ENCODE measurements around the gene ZFP1.

The ZFP1 gene

DNA sequence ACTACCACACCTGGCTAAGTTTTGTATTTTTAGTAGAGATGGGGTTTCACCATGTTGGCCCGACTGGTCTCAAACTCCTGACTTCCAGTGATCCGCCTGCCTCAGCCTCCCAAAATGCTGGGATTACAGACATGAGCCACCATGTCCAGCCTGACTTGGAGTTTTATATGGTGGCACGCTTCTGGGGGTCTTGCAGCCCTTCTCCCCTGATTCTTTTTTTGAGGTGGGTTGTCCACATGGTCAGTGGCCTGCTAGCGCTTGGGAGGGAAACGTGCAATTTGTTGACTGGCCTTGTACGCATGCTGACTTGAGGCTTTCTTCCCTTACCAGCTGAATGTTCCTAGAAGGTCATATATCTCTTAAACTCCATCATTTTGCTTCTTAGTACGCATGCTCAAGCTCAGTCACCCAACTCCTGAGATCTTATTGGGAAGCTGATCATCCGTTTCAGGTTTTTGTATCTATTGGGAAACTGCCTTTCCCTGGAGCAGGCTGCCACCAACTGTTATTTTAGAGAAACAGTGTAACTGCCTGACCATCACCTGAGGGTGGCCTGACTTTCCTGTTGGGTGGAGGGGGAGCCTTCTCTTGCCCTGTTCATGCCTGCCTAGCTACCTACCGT is 18.1 kb upstream of the ZFP1 start:
- POLR2A ChIA-PET (ENCODE audit: low non-redundant PET): no interaction called here
- no peak overlapping the region for H3K27ac ChIP-seq
- TF ChIP-seq, protein P1, sequence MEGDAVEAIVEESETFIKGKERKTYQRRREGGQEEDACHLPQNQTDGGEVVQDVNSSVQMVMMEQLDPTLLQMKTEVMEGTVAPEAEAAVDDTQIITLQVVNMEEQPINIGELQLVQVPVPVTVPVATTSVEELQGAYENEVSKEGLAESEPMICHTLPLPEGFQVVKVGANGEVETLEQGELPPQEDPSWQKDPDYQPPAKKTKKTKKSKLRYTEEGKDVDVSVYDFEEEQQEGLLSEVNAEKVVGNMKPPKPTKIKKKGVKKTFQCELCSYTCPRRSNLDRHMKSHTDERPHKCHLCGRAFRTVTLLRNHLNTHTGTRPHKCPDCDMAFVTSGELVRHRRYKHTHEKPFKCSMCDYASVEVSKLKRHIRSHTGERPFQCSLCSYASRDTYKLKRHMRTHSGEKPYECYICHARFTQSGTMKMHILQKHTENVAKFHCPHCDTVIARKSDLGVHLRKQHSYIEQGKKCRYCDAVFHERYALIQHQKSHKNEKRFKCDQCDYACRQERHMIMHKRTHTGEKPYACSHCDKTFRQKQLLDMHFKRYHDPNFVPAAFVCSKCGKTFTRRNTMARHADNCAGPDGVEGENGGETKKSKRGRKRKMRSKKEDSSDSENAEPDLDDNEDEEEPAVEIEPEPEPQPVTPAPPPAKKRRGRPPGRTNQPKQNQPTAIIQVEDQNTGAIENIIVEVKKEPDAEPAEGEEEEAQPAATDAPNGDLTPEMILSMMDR (conservative IDR thresholded peaks at IDR 0.05; ENCODE audit: low read depth): no peak
- CTCF ChIA-PET: interaction anchor here (0.6 to 2.2 kb wide), 2 partner anchors 9 to 19 kb away, joined by 3 to 5 read pairs; no protein-coding TSS in a partner anchor
- DNase-seq (ENCODE audit: low spot score): no peak

GRCh38 chr16:75131081-75131480 is 17.2 kb upstream of the ZFP1 start:
- ChIA-PET CTCF (interaction anchor here (2.2 kb wide), 1 partner anchor 20 kb away, joined by 5 read pairs; no protein-coding TSS in a partner anchor), POLR2A (ENCODE audit: low non-redundant PET) (no interaction called here)
- H3K27ac ChIP-seq: no peak overlapping the region
- DNase-seq (ENCODE audit: low spot score): no peak
- TF ChIP-seq, protein P1 (conservative IDR thresholded peaks at IDR 0.05; ENCODE audit: low read depth): no peak

DNA sequence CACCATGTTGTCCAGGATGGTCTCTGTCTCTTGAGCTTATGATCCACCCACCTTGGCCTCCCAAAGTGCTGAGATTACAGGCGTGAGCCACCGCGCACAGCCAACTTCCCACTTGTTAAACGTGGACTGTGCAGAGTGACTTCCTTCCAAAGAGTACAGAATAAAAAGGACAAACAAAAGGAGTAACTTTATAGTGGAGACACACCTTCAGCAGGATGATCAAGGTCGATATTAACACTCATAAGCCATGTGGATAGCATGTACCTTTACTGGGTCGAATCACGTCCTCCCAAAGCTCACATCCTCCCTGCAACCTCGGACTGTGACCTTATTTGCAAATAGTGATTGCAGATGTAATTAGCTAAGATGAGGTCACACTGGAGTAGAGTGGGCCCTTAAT is 10.1 kb upstream of the ZFP1 start:
- ChIA-PET POLR2A (ENCODE audit: low non-redundant PET) (interaction anchor here (0.6 kb wide), 1 partner anchor 208 kb away, joined by 3 read pairs; no protein-coding TSS in a partner anchor), CTCF (no interaction called here)
- TF ChIP-seq, protein P1 (conservative IDR thresholded peaks at IDR 0.05; ENCODE audit: low read depth): no peak

GRCh38 chr16:75138636-75139035 is 9.7 kb upstream of the ZFP1 start:
- ChIA-PET POLR2A (ENCODE audit: low non-redundant PET) (no interaction called here), CTCF (no interaction called here)
- DNase-seq (ENCODE audit: low spot score): no peak
- TF ChIP-seq, protein P1 (conservative IDR thresholded peaks at IDR 0.05; ENCODE audit: low read depth): no peak
- H3K27ac ChIP-seq: no peak overlapping the region

More for the DNA sequence above, 10.1 kb upstream of the ZFP1 start:
- no peak overlapping the region for H3K27ac ChIP-seq
- DNase-seq (ENCODE audit: low spot score): no peak

DNA sequence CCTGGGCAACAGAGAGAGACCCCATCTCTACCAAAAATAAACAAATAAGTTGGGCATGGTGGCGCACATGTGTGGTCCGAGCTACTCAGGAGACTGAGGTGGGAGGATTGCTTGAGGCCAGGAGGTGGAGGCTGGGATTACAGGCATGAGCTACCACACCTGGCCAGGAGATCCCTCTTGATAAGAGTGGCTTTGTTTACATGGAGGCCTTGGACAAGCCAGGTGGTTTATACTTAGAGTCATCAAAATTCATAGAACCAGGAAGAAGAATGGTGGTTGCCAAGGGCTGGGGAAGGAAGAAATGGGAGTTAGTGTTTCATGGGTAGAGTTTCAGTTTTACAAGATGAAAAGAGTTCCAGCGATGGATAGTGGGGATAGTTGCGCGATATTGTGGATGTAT is 8.8 kb upstream of the ZFP1 start:
- TF ChIP-seq, protein P1 (conservative IDR thresholded peaks at IDR 0.05; ENCODE audit: low read depth): no peak
- H3K27ac ChIP-seq: no peak overlapping the region
- ChIA-PET POLR2A (ENCODE audit: low non-redundant PET) (no interaction called here), CTCF (no interaction called here)
- DNase-seq (ENCODE audit: low spot score): no peak

GRCh38 chr16:75143941-75144340 is 4.4 kb upstream of the ZFP1 start:
- POLR2A ChIA-PET (ENCODE audit: low non-redundant PET): no interaction called here
- CTCF ChIA-PET: no interaction called here

More at GRCh38 chr16:75143941-75144340, 4.4 kb upstream of the ZFP1 start:
- no peak for DNase-seq (ENCODE audit: low spot score)
- no peak overlapping the region for H3K27ac ChIP-seq
- TF ChIP-seq, protein P1 (conservative IDR thresholded peaks at IDR 0.05; ENCODE audit: low read depth): no peak
